Mammary epithelial cell (primary cell): ENCODE data around the gene DDX6.

ENCODE experiments used
- EZH2 ChIP-seq: IDR thresholded peaks from 2 replicates; pipeline ENCODE4 v1.6.1; 2012; ENCODE audit warnings: low read length, inconsistent platforms, borderline replicate concordance
- TF ChIP-seq, protein P1 (sequence below), 2 donors: IDR thresholded peaks in 1 of 2; conservative IDR thresholded peaks in 1 of 2; 2 replicates each; pipeline ENCODE4 v1.5.1; 2011 to 2012; ENCODE audit warnings: inconsistent platforms in 2 of 2, low read length in 2 of 2, mild to moderate bottlenecking in 2 of 2, control low read depth in 1 of 2, low read depth in 1 of 2; ENCODE audit not compliant: insufficient read depth in 1 of 2; ENCODE audit errors: extremely low read depth in 1 of 2

DNA sequence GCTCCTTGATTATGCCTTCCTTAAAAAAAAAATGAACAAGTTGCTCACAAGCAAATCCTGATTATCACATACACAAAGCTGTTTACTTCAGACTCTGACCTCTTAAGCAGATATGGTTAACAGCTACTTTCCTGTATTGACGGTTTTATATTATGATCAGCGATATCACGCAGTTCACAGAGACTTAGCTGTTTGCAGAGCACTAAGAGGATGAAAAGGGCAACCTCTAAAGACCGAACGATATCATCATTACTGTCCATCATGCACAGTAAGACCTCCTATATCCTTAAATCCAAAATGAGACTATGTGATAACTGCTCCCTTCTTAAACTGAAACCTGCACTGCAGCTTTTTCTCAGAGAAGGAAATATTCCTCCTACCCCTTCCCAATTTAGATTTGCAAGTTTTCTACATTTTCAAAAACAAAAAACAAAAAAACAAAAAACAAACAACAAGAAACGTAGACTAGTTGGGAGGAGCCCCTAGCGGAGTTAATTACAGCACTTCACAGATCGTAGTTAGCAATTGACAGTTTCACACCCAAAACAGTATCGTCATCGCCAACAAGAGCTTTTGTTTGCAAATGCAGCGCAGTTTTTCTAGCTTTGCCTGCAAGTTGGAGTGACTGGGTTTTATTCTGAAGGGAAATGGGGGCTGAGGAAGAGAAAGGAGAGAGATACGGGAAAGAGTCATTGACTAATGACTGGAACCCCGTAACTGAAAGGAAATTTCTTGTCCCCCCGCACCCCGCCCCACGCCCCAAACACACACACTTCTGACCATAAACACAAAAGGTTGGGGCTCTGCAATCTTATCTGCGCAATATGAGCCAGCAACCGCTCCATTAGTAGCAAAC lies 1.2 kb downstream of the DDX6 start:
- TF ChIP-seq, protein P1, sequence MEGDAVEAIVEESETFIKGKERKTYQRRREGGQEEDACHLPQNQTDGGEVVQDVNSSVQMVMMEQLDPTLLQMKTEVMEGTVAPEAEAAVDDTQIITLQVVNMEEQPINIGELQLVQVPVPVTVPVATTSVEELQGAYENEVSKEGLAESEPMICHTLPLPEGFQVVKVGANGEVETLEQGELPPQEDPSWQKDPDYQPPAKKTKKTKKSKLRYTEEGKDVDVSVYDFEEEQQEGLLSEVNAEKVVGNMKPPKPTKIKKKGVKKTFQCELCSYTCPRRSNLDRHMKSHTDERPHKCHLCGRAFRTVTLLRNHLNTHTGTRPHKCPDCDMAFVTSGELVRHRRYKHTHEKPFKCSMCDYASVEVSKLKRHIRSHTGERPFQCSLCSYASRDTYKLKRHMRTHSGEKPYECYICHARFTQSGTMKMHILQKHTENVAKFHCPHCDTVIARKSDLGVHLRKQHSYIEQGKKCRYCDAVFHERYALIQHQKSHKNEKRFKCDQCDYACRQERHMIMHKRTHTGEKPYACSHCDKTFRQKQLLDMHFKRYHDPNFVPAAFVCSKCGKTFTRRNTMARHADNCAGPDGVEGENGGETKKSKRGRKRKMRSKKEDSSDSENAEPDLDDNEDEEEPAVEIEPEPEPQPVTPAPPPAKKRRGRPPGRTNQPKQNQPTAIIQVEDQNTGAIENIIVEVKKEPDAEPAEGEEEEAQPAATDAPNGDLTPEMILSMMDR (conservative IDR thresholded peaks at IDR 0.05 in 1 of 2, IDR thresholded peaks at IDR 0.05 in 1 of 2; ENCODE audit: extremely low read depth in 1 of 2, insufficient read depth in 1 of 2, low read depth in 1 of 2, low read length in 2 of 2), result no peak
- TF ChIP-seq EZH2, result no peak
